Immature natural killer cell (primary cell): ENCODE measurements around the gene SAG. TPM values are rescaled to one million over a fixed set of nuclear protein-coding genes. Genes with fewer than 3 reads are reported as not detected.

Experiments used
- DNase-seq, 3 donors: peaks; one replicate each; pipeline ENCODE4 v3.0.0; 2022; ENCODE audit warnings: mixed read lengths in 1 of 3
- H3K27ac Mint-ChIP-seq, 6 donors: one replicate each; pipeline ENCODE4 v1.8.0; 2020; ENCODE audit warnings: mixed read lengths in 6 of 6, mild to moderate bottlenecking in 5 of 6, inconsistent platforms in 4 of 6, moderate library complexity in 3 of 6
- H3K27me3 Mint-ChIP-seq, 3 donors: one replicate each; pipeline ENCODE4 v1.8.0; 2020 to 2021; ENCODE audit warnings: low read depth in 3 of 3, mild to moderate bottlenecking in 3 of 3, mixed read lengths in 3 of 3, moderate library complexity in 3 of 3, inconsistent platforms in 1 of 3
- H3K36me3 Mint-ChIP-seq, 3 donors: one replicate each; pipeline ENCODE4 v1.8.0; 2020; ENCODE audit warnings: mixed read lengths in 3 of 3, inconsistent platforms in 2 of 3, mild to moderate bottlenecking in 2 of 3
- H3K4me1 Mint-ChIP-seq, 2 donors: one replicate each; pipeline ENCODE4 v1.8.0; 2020; ENCODE audit warnings: inconsistent platforms in 2 of 2, mild to moderate bottlenecking in 2 of 2, mixed read lengths in 2 of 2, moderate library complexity in 1 of 2
- H3K4me3 Mint-ChIP-seq, 5 donors: one replicate each; pipeline ENCODE4 v1.8.0; 2020; ENCODE audit warnings: mild to moderate bottlenecking in 5 of 5, mixed read lengths in 5 of 5, inconsistent platforms in 3 of 5, moderate library complexity in 3 of 5
- H3K9me3 Mint-ChIP-seq, 6 donors: one replicate each; pipeline ENCODE4 v1.8.0; 2020; ENCODE audit warnings: mild to moderate bottlenecking in 6 of 6, mixed read lengths in 6 of 6, inconsistent platforms in 4 of 6, moderate library complexity in 3 of 6
- polyA plus RNA-seq, 3 donors: library from polyadenylated mRNA; unstranded; fragments of 300-500 nt; fragmentation: Illumina TruSeq; gene quantifications; one replicate each; pipeline ENCODE4 v1.2.3, GENCODE V29; 2021

Gene SAG
- polyA plus RNA-seq, 3 donors from 2014 or later = not detected

- Mint-ChIP-seq H3K4me3 (peak overlapping the region; percentile 79 to 95 (median 82)), H3K27ac (peak overlapping the region; percentile 91 to 97 (median 94)), H3K27me3 (peaks cover 0 to 11% (median 5%) of the 10 kb centered on the region in 3 donors), H3K36me3 (peaks cover 3 to 20% (median 7%) of the 10 kb centered on the region in 3 donors), H3K9me3 (no peaks in the 10 kb centered on the region), H3K4me1 (peaks cover 97 to 98% of the 10 kb centered on the region in 2 donors)
- no peak for DNase-seq
Observed at GRCh38 chr2:233384811-233385488, 77.3 kb downstream of the SAG start.

GRCh38 chr2:233385489-233386044 is 78.0 kb downstream of the SAG start:
- H3K36me3 Mint-ChIP-seq = peaks cover 7 to 25% (median 10%) of the 10 kb centered on the region in 3 donors
- H3K9me3 Mint-ChIP-seq = no peaks in the 10 kb centered on the region
- H3K27me3 Mint-ChIP-seq = peaks cover 0 to 8% (median under 1%) of the 10 kb centered on the region in 3 donors
- peak overlapping the region; percentile 79 to 95 (median 82) for H3K4me3 Mint-ChIP-seq
- peaks cover 96 to 98% of the 10 kb centered on the region in 2 donors for H3K4me1 Mint-ChIP-seq
- H3K27ac Mint-ChIP-seq = peak overlapping the region; percentile 91 to 97 (median 94)
- peak; percentile 76 to 80 (median 78) for DNase-seq

GRCh38 chr2:233386382-233387041 is 78.9 kb downstream of the SAG start:
- Mint-ChIP-seq H3K9me3 (no peaks in the 10 kb centered on the region), H3K4me3 (peak overlapping the region; percentile 79 to 95 (median 82)), H3K36me3 (peaks cover 12 to 33% (median 15%) of the 10 kb centered on the region in 3 donors), H3K27ac (peak overlapping the region; percentile 91 to 97 (median 94)), H3K4me1 (peaks cover 92 to 98% of the 10 kb centered on the region in 2 donors), H3K27me3 (peaks cover 0 to 8% (median 0%) of the 10 kb centered on the region in 3 donors)
- DNase-seq = no peak

DNA sequence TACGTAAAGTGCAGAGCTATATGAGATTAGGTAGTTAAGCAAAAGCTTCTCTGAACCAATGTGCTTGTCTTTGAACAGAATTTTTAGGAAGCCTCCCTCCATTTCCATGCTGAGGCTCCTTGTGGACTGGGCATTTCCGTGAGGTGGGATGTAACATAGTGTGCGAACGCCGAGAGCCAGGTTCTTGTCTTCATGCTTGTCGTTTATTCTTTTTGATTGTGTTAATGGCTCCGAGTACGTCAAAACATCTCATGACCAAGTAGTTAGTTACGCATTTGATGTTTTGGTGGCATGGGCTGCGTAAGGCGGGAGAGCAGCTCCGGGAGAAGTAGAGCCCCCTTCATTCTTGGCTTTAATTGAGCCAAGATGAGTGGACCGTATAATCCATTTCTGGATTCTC is 79.6 kb downstream of the SAG start:
- peak overlapping the region; percentile 91 to 97 (median 94) for H3K27ac Mint-ChIP-seq
- H3K4me1 Mint-ChIP-seq = peaks cover 86 to 96% of the 10 kb centered on the region in 2 donors
- H3K4me3 Mint-ChIP-seq = peak overlapping the region; percentile 79 to 95 (median 82)

GRCh38 chr2:233387667-233388528 is 80.3 kb downstream of the SAG start:
- Mint-ChIP-seq H3K36me3 (peaks cover 12 to 36% (median 18%) of the 10 kb centered on the region in 3 donors), H3K4me1 (peaks cover 80 to 95% of the 10 kb centered on the region in 2 donors), H3K4me3 (peak overlapping the region in 4 of 5 donors; percentile 79 to 90 (median 82)), H3K9me3 (no peaks in the 10 kb centered on the region), H3K27ac (peak overlapping the region; percentile 91 to 97 (median 94)), H3K27me3 (peaks cover 0 to 8% (median 0%) of the 10 kb centered on the region in 3 donors)
- peak in 1 of 3 donors; percentile 30 for DNase-seq

More for the DNA sequence above, 79.6 kb downstream of the SAG start:
- peaks cover 0 to 8% (median 0%) of the 10 kb centered on the region in 3 donors for H3K27me3 Mint-ChIP-seq
- no peaks in the 10 kb centered on the region for H3K9me3 Mint-ChIP-seq
- peaks cover 12 to 36% (median 18%) of the 10 kb centered on the region in 3 donors for H3K36me3 Mint-ChIP-seq
- DNase-seq = no peak

GRCh38 chr2:233389601-233390125 is 82.0 kb downstream of the SAG start:
- Mint-ChIP-seq H3K36me3 (peaks cover 12 to 34% (median 18%) of the 10 kb centered on the region in 3 donors), H3K4me1 (peaks cover 70 to 92% of the 10 kb centered on the region in 2 donors), H3K9me3 (no peaks in the 10 kb centered on the region), H3K27me3 (peaks cover 0 to 8% (median 0%) of the 10 kb centered on the region in 3 donors), H3K4me3 (peak overlapping the region in 4 of 5 donors; percentile 5 to 45 (median 28)), H3K27ac (peak overlapping the region; percentile 44 to 90 (median 81))
- DNase-seq = no peak

GRCh38 chr2:233395687-233396086 is 88.1 kb downstream of the SAG start:
- H3K4me3 Mint-ChIP-seq = peak overlapping the region in 1 of 5 donors; percentile 41
- peak overlapping the region in 5 of 6 donors; percentile 60 to 87 (median 77) for H3K27ac Mint-ChIP-seq
- H3K27me3 Mint-ChIP-seq = peaks cover 0 to 11% (median 5%) of the 10 kb centered on the region in 3 donors
- H3K9me3 Mint-ChIP-seq = peaks cover 0 to 2% (median 0%) of the 10 kb centered on the region in 6 donors
- DNase-seq = no peak
- peaks cover 9 to 53% (median 16%) of the 10 kb centered on the region in 3 donors for H3K36me3 Mint-ChIP-seq
- peaks cover 63 to 89% of the 10 kb centered on the region in 2 donors for H3K4me1 Mint-ChIP-seq

Other genes with a start within 250 kb of the SAG start
- gene INPP5D, start 247.5 kb upstream of the SAG start, polyA plus RNA-seq = 100 to 1,000 TPM in 1 of 3 donors, 10 to 100 TPM in 2; 54.8 to 307 (median 73.5) TPM
- gene ATG16L1, start 56.1 kb upstream of the SAG start, polyA plus RNA-seq = 10 to 100 TPM in 2 of 3 donors, 1 to 10 TPM in 1; 9.3 to 16.4 (median 13.2) TPM
- 10 to 100 TPM; 15.9 to 60.6 (median 21.3) TPM for gene DGKD, start 46.7 kb downstream of the SAG start, polyA plus RNA-seq